HG03066 (cell line): ENCODE results near the gene DCN.

ENCODE experiments used
- ATAC-seq: cut with Tn5 transposase; IDR thresholded peaks from one replicate; pipeline ENCODE4 v1.9.1; 2021; ENCODE audit warnings: low read depth; ENCODE audit not compliant: unreplicated experiment

The DCN gene

GRCh38 chr12:91188778-91189177 is 6.2 kb upstream of the DCN start:
- no peak for ATAC-seq

- ATAC-seq: no peak
Observed at GRCh38 chr12:91186156-91186555, 3.5 kb upstream of the DCN start.

- ATAC-seq: no peak
Observed at GRCh38 chr12:91185421-91185820, 2.8 kb upstream of the DCN start.

- no peak for ATAC-seq
Observed at GRCh38 chr12:91183551-91183950, 934 bp upstream of the DCN start.

- no peak for ATAC-seq
Observed at GRCh38 chr12:91180582-91181395, 1.8 kb downstream of the DCN start.

GRCh38 chr12:91179966-91180561 is 2.6 kb downstream of the DCN start:
- ATAC-seq: no peak

- ATAC-seq: no peak
Observed at GRCh38 chr12:91179315-91179714, 3.3 kb downstream of the DCN start.

- no peak for ATAC-seq
Observed at GRCh38 chr12:91178781-91179180, 3.8 kb downstream of the DCN start.

- ATAC-seq: no peak
Observed at GRCh38 chr12:91178139-91178561, 4.5 kb downstream of the DCN start.

- no peak for ATAC-seq
Observed at GRCh38 chr12:91177381-91177780, 5.2 kb downstream of the DCN start.

- ATAC-seq: no peak
Observed at GRCh38 chr12:91176915-91177314, 5.7 kb downstream of the DCN start.

- no peak for ATAC-seq
Observed at GRCh38 chr12:91176358-91176757, 6.3 kb downstream of the DCN start.

- no peak for ATAC-seq
Observed at GRCh38 chr12:91173124-91173523, 9.5 kb downstream of the DCN start.

GRCh38 chr12:91172096-91172495 is 10.5 kb downstream of the DCN start:
- no peak for ATAC-seq

GRCh38 chr12:91171476-91171875 is 11.1 kb downstream of the DCN start:
- ATAC-seq: no peak

- no peak for ATAC-seq
Observed at GRCh38 chr12:91163116-91163515, 19.5 kb downstream of the DCN start.

- ATAC-seq: no peak
Observed at GRCh38 chr12:91161009-91161408, 21.6 kb downstream of the DCN start.

- no peak for ATAC-seq
Observed at GRCh38 chr12:91155990-91156389, 26.6 kb downstream of the DCN start.

GRCh38 chr12:91154131-91154530 is 28.5 kb downstream of the DCN start:
- ATAC-seq: no peak

GRCh38 chr12:91144053-91144452 is 38.6 kb downstream of the DCN start:
- ATAC-seq: no peak

GRCh38 chr12:91143206-91143605 is 39.4 kb downstream of the DCN start:
- no peak for ATAC-seq

- no peak for ATAC-seq
Observed at GRCh38 chr12:91142221-91142631, 40.4 kb downstream of the DCN start.
